K562 (cell line): ENCODE results near the gene SMAD3. TPM values are rescaled to one million over a fixed set of nuclear protein-coding genes. Genes with fewer than 3 reads are reported as not detected.

Source experiments
- ATAC-seq: fragments of 200-7000 bp; cut with Tn5 transposase; 3 replicates; pipeline ENCODE4 v1.9.1; 2020; ENCODE audit warnings: moderate library complexity
- BruUV-seq: library from RNA; stranded (reverse); fragments of 400-500 nt; replicated peaks from 2 replicates; lab custom pipeline; 2021; lab: Mats Ljungman, UMichigan
- CTCF ChIA-PET: fragments of 300-600 bp; formaldehyde crosslinking; extraction: SDS; loops from one replicate; lab custom pipeline; 2021; ENCODE audit warnings: low intra/inter-chr PET ratio; lab: Yijun Ruan, JAX
- POLR2A ChIA-PET: fragments of 300-600, 350-650 bp; sonication (Branson Sonifier 250); formaldehyde crosslinking; extraction: SDS; loops from one replicate; lab custom pipeline; 2021; ENCODE audit warnings: antibody characterized with exemption, inconsistent platforms; lab: Yijun Ruan, JAX
- DNase-seq, 4 experiments: peaks; one replicate each; pipeline versions ENCODE4 v3.0.0 to v3.0.0-alpha.2; 2011 to 2018; ENCODE audit warnings: low spot score in 3 of 4, mixed read lengths in 3 of 4; ENCODE audit errors: extremely low read depth in 1 of 4
- FAIRE-seq: peaks from 2 replicates; lab custom pipeline; 2011; peaks lifted over from hg19 to GRCh38; lab: Jason Lieb, UNC
- H2AFZ ChIP-seq: 2 replicates; pipeline ENCODE4 v1.6.0; 2011; ENCODE audit warnings: low read depth, low read length, control low read depth, inconsistent platforms
- H3K27ac ChIP-seq: fragments of 200-600 bp; 3 replicates; pipeline ENCODE4 v1.8.0; 2011; ENCODE audit warnings: low read depth, mild to moderate bottlenecking, control low read depth, inconsistent platforms, low read length, moderate library complexity, mixed read lengths; ENCODE audit errors: extremely low read depth
- H3K27me3 ChIP-seq, 2 experiments: fragments of 300-600 bp in 1 of 2; 2 replicates in 1 of 2; 3 replicates in 1 of 2; pipeline versions ENCODE4 v1.6.0 to v1.8.0; 2011; ENCODE audit warnings: inconsistent platforms in 2 of 2, low read length in 2 of 2, mild to moderate bottlenecking in 1 of 2, mixed read lengths in 1 of 2, moderate library complexity in 1 of 2; ENCODE audit not compliant: control insufficient read depth in 2 of 2, insufficient read depth in 2 of 2
- H3K36me3 ChIP-seq: fragments of 300-600 bp; 3 replicates; pipeline ENCODE4 v1.8.0; 2011; ENCODE audit warnings: mild to moderate bottlenecking, low read length, inconsistent platforms; ENCODE audit not compliant: control insufficient read depth, insufficient read depth
- H3K4me1 ChIP-seq, 2 experiments: fragments of 200-600 bp in 1 of 2; replicated peaks in 1 of 2; 2 replicates in 1 of 2; 3 replicates in 1 of 2; pipeline versions ENCODE4 v1.5.1 to v1.8.0; 2011; ENCODE audit warnings: inconsistent platforms in 2 of 2, low read length in 2 of 2, mild to moderate bottlenecking in 1 of 2, mixed read lengths in 1 of 2, moderate library complexity in 1 of 2; ENCODE audit not compliant: control insufficient read depth in 2 of 2, insufficient read depth in 2 of 2
- H3K4me2 ChIP-seq: 2 replicates; pipeline ENCODE4 v1.6.1; 2011; ENCODE audit warnings: low read length, control low read depth, inconsistent platforms, mixed read lengths; ENCODE audit not compliant: insufficient read depth
- H3K4me3 ChIP-seq: fragments of 200-600 bp; sonication (generic), shearing (Covaris generic); 2 replicates; pipeline ENCODE4 v1.5.1; 2016; ENCODE audit warnings: control low read depth, inconsistent platforms
- H3K79me2 ChIP-seq: fragments of 200-600 bp; 3 replicates; pipeline ENCODE4 v1.8.0; 2011; ENCODE audit warnings: low read length, inconsistent platforms; ENCODE audit not compliant: control insufficient read depth, insufficient read depth
- H3K9ac ChIP-seq, 2 experiments: 2 replicates each; pipeline versions ENCODE4 v1.6.0 to v1.6.1; 2011; ENCODE audit warnings: low read depth in 2 of 2, low read length in 2 of 2, control low read depth in 1 of 2, inconsistent platforms in 1 of 2, mild to moderate bottlenecking in 1 of 2, mixed read lengths in 1 of 2; ENCODE audit not compliant: insufficient read depth in 1 of 2
- H3K9me1 ChIP-seq: one replicate; pipeline ENCODE4 v1.6.0; 2011; ENCODE audit warnings: inconsistent platforms, mild to moderate bottlenecking, low read length, moderate library complexity; ENCODE audit not compliant: control insufficient read depth, insufficient read depth
- H3K9me3 ChIP-seq: replicated peaks from 2 replicates; pipeline ENCODE4 v1.5.1; 2011; ENCODE audit warnings: low read depth, low read length, inconsistent platforms; ENCODE audit not compliant: control insufficient read depth, insufficient read depth
- H4K20me1 ChIP-seq: replicated peaks from 2 replicates; pipeline ENCODE4 v1.6.1; 2011; ENCODE audit warnings: low read length, inconsistent platforms, mixed read lengths; ENCODE audit not compliant: control insufficient read depth, insufficient read depth
- JUND ChIP-seq, 2 experiments: IDR thresholded peaks; 2 replicates in 1 of 2; 3 replicates in 1 of 2; pipeline ENCODE4 v1.6.1; 2011; ENCODE audit warnings: borderline replicate concordance in 2 of 2, low read depth in 2 of 2, low read length in 2 of 2, improper control_type of control experiment in 1 of 2, missing biosample characterization in 1 of 2, missing genetic modification characterization in 1 of 2, missing genetic modification reagents in 1 of 2
- ZNF57 ChIP-seq: fragments of 450-650 bp; formaldehyde crosslinking; IDR thresholded peaks from 2 replicates; pipeline ENCODE4 v1.4.0; 2020; ENCODE audit warnings: mild to moderate bottlenecking, moderate library complexity
- whole genome bisulfite sequencing: fragments of 100-300 bp; shearing (Covaris generic); methylation state at CpG from one replicate; pipeline ENCODE4 v1.1.6; 2016; ENCODE audit warnings: low coverage, mixed read lengths; ENCODE audit not compliant: insufficient coverage; ENCODE audit errors: missing lambda C conversion rate; 5-methylcytosine and 5-hydroxymethylcytosine counted together
- in situ Hi-C: fragments of 300-500 bp; cut with MboI; formaldehyde crosslinking; loops from 4 replicates; pipeline ENCODE4 v1.15.0; 2018; ENCODE audit warnings: inconsistent platforms, mixed read lengths
- intact Hi-C: fragments of 100-400 bp; cut with micrococcal nuclease; formaldehyde crosslinking; loops from 2 replicates; pipeline ENCODE4 v1.14.2; 2022
- polyA plus RNA-seq, 8 experiments: library from polyadenylated mRNA; depleted of rRNA in 4 of 8; stranded (reverse) in 5 of 8; unstranded in 3 of 8; fragments of >200 nt; fragmentation: Nextera tagmentation in 2 of 8; fragmentation: Illumina TruSeq in 1 of 8; extraction: Ambion mirVana in 2 of 8; extraction: Trizol in 1 of 8; gene quantifications; 2 replicates each; pipeline versions ENCODE4 v1.2.1 to v1.2.3, GENCODE V29; 2011 to 2014; ENCODE audit warnings: inconsistent platforms in 1 of 8, missing spikeins in 1 of 8
- total RNA-seq, 7 experiments: library from RNA; depleted of rRNA in 6 of 7; stranded (reverse); fragments of >200 nt in 6 of 7; fragmentation: Illumina TruSeq in 2 of 7; extraction: Trizol in 2 of 7; gene quantifications; 2 replicates each; pipeline versions ENCODE4 v1.2.1 to v1.2.3, GENCODE V29; 2011 to 2021; ENCODE audit warnings: low replicate concordance in 1 of 7
- TF ChIP-seq, protein P1 (sequence below): IDR thresholded peaks from 2 replicates; pipeline ENCODE4 v1.6.1; 2014; ENCODE audit warnings: antibody characterized with exemption
- TF ChIP-seq, protein P2 (sequence below): fragments of 250-450 bp; sonication (Bioruptor Pico); IDR thresholded peaks from 2 replicates; pipeline ENCODE4 v1.5.0; 2021; ENCODE audit warnings: mild to moderate bottlenecking, borderline replicate concordance

The SMAD3 gene
- total and polyA plus RNA-seq, 9 of the 15 experiments (the other 6 are each of a cell fraction or from before 2014, with no cell fraction given), result 4.3 to 39.2 (median 11.1) TPM

DNA sequence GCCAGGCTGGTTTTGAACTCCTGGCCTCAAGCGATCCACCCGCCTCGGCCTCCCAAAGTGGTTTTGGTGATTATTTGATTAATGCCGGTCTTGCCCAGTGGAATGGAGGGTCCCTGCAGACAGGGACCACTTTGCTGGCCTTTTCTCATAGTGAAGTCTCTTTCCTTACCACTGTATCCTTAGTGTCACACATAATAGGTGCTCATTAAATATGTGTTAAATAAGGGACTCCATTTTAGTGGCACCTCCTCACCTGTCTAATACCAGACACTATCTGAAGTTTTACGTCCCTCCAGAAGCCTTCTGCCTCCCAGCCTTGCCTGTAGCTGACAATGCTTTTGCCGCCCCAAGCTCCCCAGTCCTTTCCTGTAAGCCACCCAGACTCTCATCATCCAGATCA, 97.8 kb downstream of the SMAD3 start:
- no peak for ATAC-seq
- no peak overlapping the region; a peak in 1 of 4 replicates for H3K9ac ChIP-seq
- H4K20me1 ChIP-seq, result 0 out of 2 replicates have a peak, but pooled peaks cover 8% of the 10 kb centered on the region
- no TSS peak for BruUV-seq
- in situ Hi-C loops, result no loop called here
- no peaks in the 10 kb centered on the region for H3K79me2 ChIP-seq
- TF ChIP-seq, protein P1, sequence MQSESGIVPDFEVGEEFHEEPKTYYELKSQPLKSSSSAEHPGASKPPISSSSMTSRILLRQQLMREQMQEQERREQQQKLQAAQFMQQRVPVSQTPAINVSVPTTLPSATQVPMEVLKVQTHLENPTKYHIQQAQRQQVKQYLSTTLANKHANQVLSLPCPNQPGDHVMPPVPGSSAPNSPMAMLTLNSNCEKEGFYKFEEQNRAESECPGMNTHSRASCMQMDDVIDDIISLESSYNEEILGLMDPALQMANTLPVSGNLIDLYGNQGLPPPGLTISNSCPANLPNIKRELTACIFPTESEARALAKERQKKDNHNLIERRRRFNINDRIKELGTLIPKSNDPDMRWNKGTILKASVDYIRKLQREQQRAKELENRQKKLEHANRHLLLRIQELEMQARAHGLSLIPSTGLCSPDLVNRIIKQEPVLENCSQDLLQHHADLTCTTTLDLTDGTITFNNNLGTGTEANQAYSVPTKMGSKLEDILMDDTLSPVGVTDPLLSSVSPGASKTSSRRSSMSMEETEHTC, result no peak
- no peak for TF ChIP-seq ZNF57 (CRISPR knock-in tag)
- TF ChIP-seq JUND (IDR thresholded peaks at IDR 0.05; ENCODE audit: borderline replicate concordance, low read depth, low read length), result no peak
- no peak for TF ChIP-seq JUND (tag; IDR thresholded peaks at IDR 0.05; ENCODE audit: borderline replicate concordance, low read depth, low read length)
- no peaks in the 10 kb centered on the region for H3K9me1 ChIP-seq
- no peak for DNase-seq
- H3K27me3 ChIP-seq, result no peaks in the 10 kb centered on the region
- no peak for FAIRE-seq
- no peak overlapping the region for H3K27ac ChIP-seq
- ChIA-PET CTCF (no interaction called here), POLR2A (no interaction called here)
- H2AFZ ChIP-seq, result no peak overlapping the region
- no peaks in the 10 kb centered on the region for H3K9me3 ChIP-seq
- peaks cover 0 to 5% of the 10 kb centered on the region in 2 experiments; a peak in 4 of 5 replicates for H3K4me1 ChIP-seq
- peaks cover 32% of the 10 kb centered on the region; the same call in 2 of the 3 replicates for H3K36me3 ChIP-seq
- no peak overlapping the region for H3K4me3 ChIP-seq
- intact Hi-C loops, result no loop called here
- 96% methylated on average over 6 of the region's 6 CpGs for WGBS
- H3K4me2 ChIP-seq, result no peak overlapping the region

DNA sequence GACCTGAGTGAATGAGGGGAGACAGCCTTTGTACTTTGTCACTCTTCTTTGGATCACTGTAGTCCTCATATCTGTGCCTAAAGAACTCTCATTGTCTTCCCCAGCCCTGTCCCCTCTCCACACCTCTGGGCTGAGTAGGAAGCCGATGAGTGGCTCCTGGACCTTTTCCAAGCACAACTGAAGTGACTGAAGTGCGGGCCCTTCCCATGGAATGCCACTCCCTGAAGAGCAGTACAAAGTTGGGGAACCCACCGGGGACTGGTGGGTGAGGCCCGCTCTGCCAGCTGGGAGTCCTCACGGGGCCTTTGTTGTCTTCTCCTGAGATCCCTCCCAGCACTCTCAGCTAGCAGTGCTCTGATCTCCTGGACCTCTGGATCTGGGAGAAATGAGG, 99.0 kb downstream of the SMAD3 start:
- Histone ChIP-seq H3K27ac (no peak overlapping the region), H3K9me3 (no peaks in the 10 kb centered on the region), H3K4me3 (no peak overlapping the region), H3K79me2 (no peaks in the 10 kb centered on the region), H3K9me1 (no peaks in the 10 kb centered on the region), H3K4me1 (no peaks in the 10 kb centered on the region; a peak in 3 of 5 replicates), H3K36me3 (peaks cover 36% of the 10 kb centered on the region; the same call in 2 of the 3 replicates), H3K27me3 (no peaks in the 10 kb centered on the region), H3K4me2 (no peak overlapping the region), H3K9ac (no peak overlapping the region), H4K20me1 (0 out of 2 replicates have a peak, but pooled peaks cover 8% of the 10 kb centered on the region), H2AFZ (no peak overlapping the region)
- CTCF ChIA-PET, result no interaction called here
- DNase-seq (no peak), ATAC-seq (no peak), FAIRE-seq (no peak)
- 97% methylated on average over 4 of the region's 5 CpGs for WGBS
- POLR2A ChIA-PET, result no interaction called here
- intact Hi-C loops (no loop called here), in situ Hi-C loops (no loop called here)
- TF ChIP-seq, protein P2, sequence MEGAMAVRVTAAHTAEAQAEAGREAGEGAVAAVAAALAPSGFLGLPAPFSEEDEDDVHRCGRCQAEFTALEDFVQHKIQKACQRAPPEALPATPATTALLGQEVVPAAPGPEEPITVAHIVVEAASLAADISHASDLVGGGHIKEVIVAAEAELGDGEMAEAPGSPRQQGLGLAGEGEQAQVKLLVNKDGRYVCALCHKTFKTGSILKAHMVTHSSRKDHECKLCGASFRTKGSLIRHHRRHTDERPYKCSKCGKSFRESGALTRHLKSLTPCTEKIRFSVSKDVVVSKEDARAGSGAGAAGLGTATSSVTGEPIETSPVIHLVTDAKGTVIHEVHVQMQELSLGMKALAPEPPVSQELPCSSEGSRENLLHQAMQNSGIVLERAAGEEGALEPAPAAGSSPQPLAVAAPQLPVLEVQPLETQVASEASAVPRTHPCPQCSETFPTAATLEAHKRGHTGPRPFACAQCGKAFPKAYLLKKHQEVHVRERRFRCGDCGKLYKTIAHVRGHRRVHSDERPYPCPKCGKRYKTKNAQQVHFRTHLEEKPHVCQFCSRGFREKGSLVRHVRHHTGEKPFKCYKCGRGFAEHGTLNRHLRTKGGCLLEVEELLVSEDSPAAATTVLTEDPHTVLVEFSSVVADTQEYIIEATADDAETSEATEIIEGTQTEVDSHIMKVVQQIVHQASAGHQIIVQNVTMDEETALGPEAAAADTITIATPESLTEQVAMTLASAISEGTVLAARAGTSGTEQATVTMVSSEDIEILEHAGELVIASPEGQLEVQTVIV, result no peak
- BruUV-seq, result no TSS peak
